ENCODE measurements around the gene CELSR2.

Gene CELSR2

GRCh38 chr1:109251277-109252166, 2.2 kb downstream of the CELSR2 start:
- no peak for DNase-seq (ENCODE audit: low spot score)

- DNase-seq (ENCODE audit: low spot score), result no peak
These were observed 3.0 kb downstream of the CELSR2 start for GRCh38 chr1:109252167-109252892.

GRCh38 chr1:109252893-109253802, 3.8 kb downstream of the CELSR2 start:
- DNase-seq (ENCODE audit: low spot score), result peak; percentile 55

GRCh38 chr1:109253803-109254620, 4.7 kb downstream of the CELSR2 start:
- no peak for DNase-seq (ENCODE audit: low spot score)

- DNase-seq (ENCODE audit: low spot score), result no peak
These were observed 5.3 kb downstream of the CELSR2 start for GRCh38 chr1:109254621-109255096.

- DNase-seq (ENCODE audit: low spot score), result no peak
These were observed 5.8 kb downstream of the CELSR2 start for GRCh38 chr1:109255097-109255651.

GRCh38 chr1:109255678-109256077, 6.3 kb downstream of the CELSR2 start:
- no peak for DNase-seq (ENCODE audit: low spot score)

GRCh38 chr1:109256085-109256484, 6.7 kb downstream of the CELSR2 start:
- no peak for DNase-seq (ENCODE audit: low spot score)

GRCh38 chr1:109256971-109257681, 7.8 kb downstream of the CELSR2 start:
- no peak for DNase-seq (ENCODE audit: low spot score)

- DNase-seq (ENCODE audit: low spot score), result no peak
These were observed 8.5 kb downstream of the CELSR2 start for GRCh38 chr1:109257682-109258421.

GRCh38 chr1:109258481-109259466, 9.4 kb downstream of the CELSR2 start:
- no peak for DNase-seq (ENCODE audit: low spot score)

GRCh38 chr1:109259674-109260557, 10.6 kb downstream of the CELSR2 start:
- DNase-seq (ENCODE audit: low spot score), result no peak

GRCh38 chr1:109261006-109261405, 11.7 kb downstream of the CELSR2 start:
- DNase-seq (ENCODE audit: low spot score), result no peak

- no peak for DNase-seq (ENCODE audit: low spot score)
These were observed 12.2 kb downstream of the CELSR2 start for GRCh38 chr1:109261578-109261977.

- DNase-seq (ENCODE audit: low spot score), result no peak
These were observed 13.1 kb downstream of the CELSR2 start for GRCh38 chr1:109262231-109263055.

GRCh38 chr1:109263234-109263596, 13.9 kb downstream of the CELSR2 start:
- no peak for DNase-seq (ENCODE audit: low spot score)

Data from NAMALWA (cell line).